PC-3 (cell line): ENCODE data around the gene RRH. TPM values are rescaled to one million over a fixed set of nuclear protein-coding genes. Genes with fewer than 3 reads are reported as not detected.

ENCODE experiments used
- ATAC-seq: fragments of 200-7000 bp; cut with Tn5 transposase; 2 replicates; pipeline ENCODE4 v1.9.1; 2020; ENCODE audit warnings: mild to moderate bottlenecking, moderate library complexity
- BruUV-seq: library from RNA; stranded (reverse); fragments of 400-500 nt; replicated peaks from 2 replicates; lab custom pipeline; 2021; lab: Mats Ljungman, UMichigan
- CTCF ChIA-PET: fragments of 300-600 bp; sonication (Branson Sonifier 250); formaldehyde crosslinking; loops from one replicate; lab custom pipeline; 2022; ENCODE audit warnings: antibody characterized with exemption; lab: Charles Lee
- POLR2A ChIA-PET: fragments of 300-600 bp; sonication (Branson Sonifier 250); formaldehyde crosslinking; loops from one replicate; lab custom pipeline; 2022; ENCODE audit warnings: antibody characterized with exemption; ENCODE audit not compliant: unreplicated experiment; lab: Charles Lee
- DNase-seq: peaks from one replicate; pipeline ENCODE4 v3.0.0-alpha.2; 2015
- H2AFZ ChIP-seq: fragments of 300-600 bp; sonication (generic); 2 replicates; pipeline ENCODE4 v1.6.0; 2016; ENCODE audit warnings: antibody characterized with exemption, low read length
- H3F3A ChIP-seq: fragments of 300-600 bp; sonication (generic); one replicate; pipeline ENCODE4 v1.6.0; 2017; ENCODE audit warnings: antibody characterized with exemption, low read length, control low read depth, mild to moderate bottlenecking; ENCODE audit not compliant: unreplicated experiment
- H3K27ac ChIP-seq: fragments of 300-600 bp; sonication (generic); 2 replicates; pipeline ENCODE4 v1.5.1; 2016; ENCODE audit warnings: mild to moderate bottlenecking, low read length
- H3K27me3 ChIP-seq: fragments of 300-600 bp; sonication (generic); 2 replicates; pipeline ENCODE4 v1.6.1; 2016; ENCODE audit warnings: low read length, mixed read lengths
- H3K36me3 ChIP-seq: fragments of 300-600 bp; sonication (generic); 2 replicates; pipeline ENCODE4 v1.6.1; 2016; ENCODE audit warnings: low read depth, mixed run types, low read length, mixed read lengths
- H3K4me1 ChIP-seq: fragments of 300-600 bp; sonication (generic); 2 replicates; pipeline ENCODE4 v1.5.1; 2016; ENCODE audit warnings: low read length; ENCODE audit not compliant: insufficient read depth
- H3K4me2 ChIP-seq: fragments of 300-600 bp; sonication (generic); 2 replicates; pipeline ENCODE4 v1.6.0; 2016; ENCODE audit warnings: low read length
- H3K4me3 ChIP-seq: fragments of 300-600 bp; sonication (generic); 2 replicates; pipeline ENCODE4 v1.5.1; 2016; ENCODE audit warnings: mild to moderate bottlenecking, low read length, mixed read lengths
- H3K79me2 ChIP-seq: fragments of 300-600 bp; sonication (generic); 2 replicates; pipeline ENCODE4 v1.6.1; 2017; ENCODE audit warnings: low read length, mixed read lengths
- H3K9ac ChIP-seq: fragments of 300-600 bp; sonication (generic); 2 replicates; pipeline ENCODE4 v1.6.0; 2016; ENCODE audit warnings: mild to moderate bottlenecking, low read length
- H3K9me2 ChIP-seq: fragments of 300-600 bp; sonication (generic); replicated peaks from 2 replicates; pipeline ENCODE4 v1.6.1; 2016; ENCODE audit warnings: mixed run types, low read length, mixed read lengths
- H3K9me3 ChIP-seq: fragments of 300-600 bp; sonication (generic); 2 replicates; pipeline ENCODE4 v1.6.1; 2016; ENCODE audit warnings: low read length, mixed read lengths
- H4K20me1 ChIP-seq: fragments of 300-600 bp; sonication (generic); 2 replicates; pipeline ENCODE4 v1.6.1; 2016; ENCODE audit warnings: low read length, mixed read lengths
- EZH2 ChIP-seq: fragments of 300-600 bp; sonication (generic); IDR thresholded peaks from one replicate; pipeline ENCODE4 v1.6.1; 2017; ENCODE audit warnings: antibody characterized with exemption, mild to moderate bottlenecking, low read length; ENCODE audit not compliant: unreplicated experiment
- EZH2phosphoT487 ChIP-seq: fragments of 300-600 bp; sonication (generic); IDR thresholded peaks from 2 replicates; pipeline ENCODE4 v1.6.1; 2018; ENCODE audit warnings: mild to moderate bottlenecking, antibody characterized with exemption, low read length, borderline replicate concordance
- intact Hi-C: fragments of 100-400 bp; cut with micrococcal nuclease; formaldehyde crosslinking; loops from 2 replicates; pipeline ENCODE4 v1.9.0; 2023
- total RNA-seq: library from RNA; depleted of rRNA; stranded (reverse); fragments of >200 nt; gene quantifications from 2 replicates; pipeline ENCODE4 v1.2.3, GENCODE V29; 2014
- TF ChIP-seq, protein P1 (sequence below): fragments of 300-600 bp; sonication (generic); conservative IDR thresholded peaks from 2 replicates; pipeline ENCODE4 v1.5.1; 2017; ENCODE audit warnings: antibody characterized with exemption, low read depth, mild to moderate bottlenecking, low read length

Gene RRH
- total RNA-seq, 1 experiment from 2014 or later = 0.18 TPM

GRCh38 chr4:109876634-109877265, 49.0 kb downstream of the RRH start:
- no peak overlapping the region for H3K9ac ChIP-seq
- BruUV-seq = no TSS peak
- no peaks in the 10 kb centered on the region for H3F3A ChIP-seq
- TF ChIP-seq, protein P1, sequence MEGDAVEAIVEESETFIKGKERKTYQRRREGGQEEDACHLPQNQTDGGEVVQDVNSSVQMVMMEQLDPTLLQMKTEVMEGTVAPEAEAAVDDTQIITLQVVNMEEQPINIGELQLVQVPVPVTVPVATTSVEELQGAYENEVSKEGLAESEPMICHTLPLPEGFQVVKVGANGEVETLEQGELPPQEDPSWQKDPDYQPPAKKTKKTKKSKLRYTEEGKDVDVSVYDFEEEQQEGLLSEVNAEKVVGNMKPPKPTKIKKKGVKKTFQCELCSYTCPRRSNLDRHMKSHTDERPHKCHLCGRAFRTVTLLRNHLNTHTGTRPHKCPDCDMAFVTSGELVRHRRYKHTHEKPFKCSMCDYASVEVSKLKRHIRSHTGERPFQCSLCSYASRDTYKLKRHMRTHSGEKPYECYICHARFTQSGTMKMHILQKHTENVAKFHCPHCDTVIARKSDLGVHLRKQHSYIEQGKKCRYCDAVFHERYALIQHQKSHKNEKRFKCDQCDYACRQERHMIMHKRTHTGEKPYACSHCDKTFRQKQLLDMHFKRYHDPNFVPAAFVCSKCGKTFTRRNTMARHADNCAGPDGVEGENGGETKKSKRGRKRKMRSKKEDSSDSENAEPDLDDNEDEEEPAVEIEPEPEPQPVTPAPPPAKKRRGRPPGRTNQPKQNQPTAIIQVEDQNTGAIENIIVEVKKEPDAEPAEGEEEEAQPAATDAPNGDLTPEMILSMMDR = no peak
- TF ChIP-seq EZH2 = no peak
- TF ChIP-seq EZH2phosphoT487 = no peak
- H3K9me2 ChIP-seq = no peaks in the 10 kb centered on the region
- intact Hi-C loops = no loop called here
- H3K4me2 ChIP-seq = no peak overlapping the region
- peaks cover 17% of the 10 kb centered on the region for H3K4me1 ChIP-seq
- no peaks in the 10 kb centered on the region for H3K79me2 ChIP-seq
- no peak overlapping the region for H3K4me3 ChIP-seq
- ChIA-PET POLR2A (no interaction called here), CTCF (no interaction called here)
- no peaks in the 10 kb centered on the region for H3K36me3 ChIP-seq
- H3K27me3 ChIP-seq = no peaks in the 10 kb centered on the region
- no peaks in the 10 kb centered on the region for H4K20me1 ChIP-seq
- no peaks in the 10 kb centered on the region for H3K9me3 ChIP-seq
- DNase-seq (no peak), ATAC-seq (no peak)
- H2AFZ ChIP-seq = no peak overlapping the region
- no peak overlapping the region for H3K27ac ChIP-seq

GRCh38 chr4:109877400-109877799, 49.6 kb downstream of the RRH start:
- Histone ChIP-seq H3K9ac (no peak overlapping the region), H3K4me3 (no peak overlapping the region), H3K27ac (no peak overlapping the region), H3K4me2 (no peak overlapping the region), H3K36me3 (no peaks in the 10 kb centered on the region), H2AFZ (no peak overlapping the region), H3K27me3 (no peaks in the 10 kb centered on the region), H3F3A (no peaks in the 10 kb centered on the region), H3K4me1 (peaks cover 17% of the 10 kb centered on the region), H3K9me2 (no peaks in the 10 kb centered on the region), H4K20me1 (no peaks in the 10 kb centered on the region), H3K79me2 (no peaks in the 10 kb centered on the region), H3K9me3 (no peaks in the 10 kb centered on the region)
- ATAC-seq = no peak
- ChIA-PET POLR2A (no interaction called here), CTCF (no interaction called here)
- intact Hi-C loops = no loop called here
- TF ChIP-seq EZH2phosphoT487 (no peak), EZH2 (no peak)
- TF ChIP-seq, protein P1 = no peak
- no TSS peak for BruUV-seq
- no peak for DNase-seq

- Histone ChIP-seq H3K79me2 (no peaks in the 10 kb centered on the region), H4K20me1 (no peaks in the 10 kb centered on the region), H3K27ac (no peak overlapping the region), H2AFZ (no peak overlapping the region), H3K9me2 (no peaks in the 10 kb centered on the region), H3K9me3 (no peaks in the 10 kb centered on the region), H3K9ac (no peak overlapping the region), H3K4me3 (no peak overlapping the region), H3K27me3 (no peaks in the 10 kb centered on the region), H3K36me3 (no peaks in the 10 kb centered on the region), H3F3A (no peaks in the 10 kb centered on the region), H3K4me2 (no peak overlapping the region), H3K4me1 (peaks cover 17% of the 10 kb centered on the region)
- no peak for ATAC-seq
- intact Hi-C loops = no loop called here
- TF ChIP-seq EZH2 = no peak
- TF ChIP-seq, protein P1 = no peak
- ChIA-PET CTCF (no interaction called here), POLR2A (no interaction called here)
- DNase-seq = no peak
- no TSS peak for BruUV-seq
These were observed 50.6 kb downstream of the RRH start for GRCh38 chr4:109878355-109878754.
